Peyer's patch (tissue), 4 donors: ENCODE measurements around the gene PLA2G4A.

ENCODE experiments used
- CTCF ChIP-seq, 6 experiments: fragments of 450-650 bp in 4 of 6; fragments of 200-600 bp in 2 of 6; sonication (generic) in 1 of 6; IDR thresholded peaks; one replicate each; pipeline ENCODE4 v1.5.1; 2017 to 2019; ENCODE audit warnings: antibody characterized with exemption in 6 of 6, mild to moderate bottlenecking in 3 of 6, moderate library complexity in 1 of 6
- POLR2A ChIP-seq, 2 donors: fragments of 450-650 bp; IDR thresholded peaks; one replicate each; pipeline ENCODE4 v1.5.1; 2017; ENCODE audit warnings: antibody characterized with exemption in 2 of 2, mild to moderate bottlenecking in 2 of 2, moderate library complexity in 2 of 2

DNA sequence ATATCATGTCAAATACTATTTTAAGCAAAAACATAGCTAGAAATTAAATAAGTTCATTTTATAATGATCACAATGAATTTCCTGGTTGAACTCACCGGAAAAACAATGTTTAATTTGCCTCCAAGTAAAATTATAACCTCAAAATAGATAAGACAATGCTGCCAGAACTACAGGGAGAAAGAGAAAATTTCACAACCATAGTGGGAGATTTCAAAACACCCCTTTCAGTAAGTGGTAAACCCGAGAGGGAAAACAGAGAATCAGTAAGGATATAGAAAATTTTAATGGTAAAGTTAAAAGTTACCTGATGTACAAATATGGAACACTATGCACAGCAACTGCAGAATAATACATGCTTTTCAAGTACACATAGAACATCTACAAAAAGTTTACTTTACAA lies 43.2 kb upstream of the PLA2G4A start:
- no peak for TF ChIP-seq POLR2A (IDR thresholded peaks at IDR 0.05)
- no peak for TF ChIP-seq CTCF (IDR thresholded peaks at IDR 0.05)
